Dedifferentiated amniotic fluid mesenchymal stem cell (primary cell): ENCODE results near the gene FNIP2.
"Not testable (repeated sequence)": the region's sequence is repeated elsewhere in the genome, so short reads cannot be mapped to it uniquely, and the experiment has no call there.

Experiments
- DNase-seq: peaks from one replicate; pipeline ENCODE4 v3.0.0-alpha.2; 2016; ENCODE audit errors: extremely low spot score

Gene FNIP2

GRCh38 chr4:158814636-158815330 is 46.0 kb downstream of the FNIP2 start:
- DNase-seq: peak; percentile 38

GRCh38 chr4:158816955-158817354 is 48.1 kb downstream of the FNIP2 start:
- no peak for DNase-seq

GRCh38 chr4:158817562-158818296 is 48.9 kb downstream of the FNIP2 start:
- no peak for DNase-seq

- DNase-seq: no peak
Measured at GRCh38 chr4:158818560-158819140, 49.8 kb downstream of the FNIP2 start.

- no peak for DNase-seq
Measured at GRCh38 chr4:158819942-158820786, 51.3 kb downstream of the FNIP2 start.

GRCh38 chr4:158821228-158821971 is 52.6 kb downstream of the FNIP2 start:
- DNase-seq: peak; percentile 30

- DNase-seq: no peak
Measured at GRCh38 chr4:158822348-158822747, 53.5 kb downstream of the FNIP2 start.

GRCh38 chr4:158823461-158823873 is 54.6 kb downstream of the FNIP2 start:
- DNase-seq: no peak

GRCh38 chr4:158824425-158825274 is 55.8 kb downstream of the FNIP2 start:
- DNase-seq: no peak

GRCh38 chr4:158825433-158826036 is 56.7 kb downstream of the FNIP2 start:
- no peak for DNase-seq

GRCh38 chr4:158826057-158826456 is 57.2 kb downstream of the FNIP2 start:
- no peak for DNase-seq

- DNase-seq: no peak
Measured at GRCh38 chr4:158826882-158827281, 58.1 kb downstream of the FNIP2 start.

- no peak for DNase-seq
Measured at GRCh38 chr4:158827543-158827981, 58.7 kb downstream of the FNIP2 start.

GRCh38 chr4:158828151-158828550 is 59.3 kb downstream of the FNIP2 start:
- not testable (repeated sequence) for DNase-seq

- no peak for DNase-seq
Measured at GRCh38 chr4:158829254-158829653, 60.4 kb downstream of the FNIP2 start.

GRCh38 chr4:158833602-158834001 is 64.8 kb downstream of the FNIP2 start:
- no peak for DNase-seq

GRCh38 chr4:158835226-158836001 is 66.6 kb downstream of the FNIP2 start:
- DNase-seq: no peak

- DNase-seq: no peak
Measured at GRCh38 chr4:158836002-158836369, 67.2 kb downstream of the FNIP2 start.

GRCh38 chr4:158836828-158837449 is 68.1 kb downstream of the FNIP2 start:
- DNase-seq: no peak
